HEK293T (cell line): Measurements from ENCODE around the gene DVL1.

Source experiments
- ELF4 ChIP-seq: fragments of 450-650 bp; IDR thresholded peaks from 2 replicates; pipeline ENCODE4 v1.6.1; 2017; ENCODE audit warnings: antibody characterized with exemption
- FOXM1 ChIP-seq: fragments of 450-650 bp; IDR thresholded peaks from 2 replicates; pipeline ENCODE4 v1.6.1; 2017; ENCODE audit warnings: mild to moderate bottlenecking, borderline replicate concordance
- LEF1 ChIP-seq: fragments of 450-650 bp; IDR thresholded peaks from 2 replicates; pipeline ENCODE4 v1.6.1; 2017; ENCODE audit warnings: mild to moderate bottlenecking, borderline replicate concordance
- SP1 ChIP-seq: fragments of 450-650 bp; IDR thresholded peaks from 2 replicates; pipeline ENCODE4 v1.6.1; 2017
- TARDBP ChIP-seq: fragments of 450-650 bp; IDR thresholded peaks from 2 replicates; pipeline ENCODE4 v1.6.1; 2016

DNA sequence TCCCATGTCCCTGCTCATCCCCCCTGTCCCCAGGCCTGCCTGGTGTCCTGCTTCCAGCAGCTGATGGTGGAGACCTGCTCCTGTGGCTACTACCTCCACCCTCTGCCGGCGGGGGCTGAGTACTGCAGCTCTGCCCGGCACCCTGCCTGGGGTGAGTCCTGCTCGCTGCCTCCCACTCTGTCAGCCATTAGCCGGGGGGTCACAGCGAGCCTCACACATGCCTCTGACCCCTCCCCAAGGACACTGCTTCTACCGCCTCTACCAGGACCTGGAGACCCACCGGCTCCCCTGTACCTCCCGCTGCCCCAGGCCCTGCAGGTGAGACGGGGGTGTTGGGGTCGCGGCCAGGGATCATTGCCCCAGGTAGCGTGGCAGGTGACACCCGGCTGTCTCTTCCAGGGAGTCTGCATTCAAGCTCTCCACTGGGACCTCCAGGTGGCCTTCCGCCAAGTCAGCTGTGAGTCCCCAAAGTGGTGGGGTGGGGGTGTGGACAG, 58.9 kb downstream of the DVL1 start:
- TF ChIP-seq ELF4: no peak
- no peak for TF ChIP-seq FOXM1
- no peak for TF ChIP-seq SP1
- no peak for TF ChIP-seq LEF1
- no peak for TF ChIP-seq TARDBP
